Panc1 (cell line): ENCODE data around the gene RAB21. TPM values are rescaled to one million over a fixed set of nuclear protein-coding genes. Genes with fewer than 3 reads are reported as not detected.

Experiments used
- ATAC-seq: fragments of 200-7000 bp; cut with Tn5 transposase; 2 replicates; pipeline ENCODE4 v1.9.1; 2020; ENCODE audit warnings: mild to moderate bottlenecking, moderate library complexity
- BruUV-seq: library from RNA; stranded (reverse); fragments of 400-500 nt; replicated peaks from 2 replicates; lab custom pipeline; 2021; lab: Mats Ljungman, UMichigan
- CTCF ChIA-PET: fragments of 300-600 bp; sonication (Branson Sonifier 250); formaldehyde crosslinking; loops from one replicate; lab custom pipeline; 2022; ENCODE audit warnings: antibody characterized with exemption; lab: Charles Lee
- POLR2A ChIA-PET: fragments of 300-600 bp; sonication (Branson Sonifier 250); formaldehyde crosslinking; loops from one replicate; lab custom pipeline; 2022; ENCODE audit warnings: antibody characterized with exemption; lab: Charles Lee
- DNase-seq: peaks from one replicate; pipeline ENCODE4 v3.0.0-alpha.2; 2010; ENCODE audit warnings: low read depth, low spot score
- H3K27ac ChIP-seq: 2 replicates; pipeline ENCODE4 v1.5.1; 2011; ENCODE audit warnings: mild to moderate bottlenecking, low read length, inconsistent platforms
- H3K27me3 ChIP-seq: fragments of 200-500 bp; sonication (Bioruptor generic); 2 replicates; pipeline ENCODE4 v1.6.0; 2014; ENCODE audit warnings: low read length, inconsistent platforms; ENCODE audit not compliant: control insufficient read depth, insufficient read depth
- H3K36me3 ChIP-seq: fragments of 200-500 bp; sonication (Bioruptor generic); 2 replicates; pipeline ENCODE4 v1.5.1; 2014; ENCODE audit warnings: inconsistent platforms, mild to moderate bottlenecking, low read length, moderate library complexity; ENCODE audit not compliant: control insufficient read depth, insufficient read depth
- H3K4me1 ChIP-seq: 2 replicates; pipeline ENCODE4 v1.5.1; 2011; ENCODE audit warnings: inconsistent platforms, mild to moderate bottlenecking, low read length, moderate library complexity; ENCODE audit not compliant: control insufficient read depth, insufficient read depth
- H3K4me3 ChIP-seq, 2 experiments: 2 replicates each; pipeline ENCODE4 v1.5.1; 2011 to 2012; ENCODE audit warnings: low read depth in 2 of 2, low read length in 2 of 2, mild to moderate bottlenecking in 2 of 2, inconsistent platforms in 1 of 2, moderate library complexity in 1 of 2
- H3K9me3 ChIP-seq: fragments of 200-500 bp; sonication (Bioruptor generic); 2 replicates; pipeline ENCODE4 v1.5.1; 2014; ENCODE audit warnings: low read depth, mild to moderate bottlenecking, inconsistent platforms, low read length, moderate library complexity; ENCODE audit not compliant: control insufficient read depth, insufficient read depth
- POLR2AphosphoS5 ChIP-seq: IDR thresholded peaks from 2 replicates; pipeline ENCODE4 v1.6.1; 2012; ENCODE audit warnings: mild to moderate bottlenecking, low read depth, low read length, moderate library complexity
- SIN3A ChIP-seq: IDR thresholded peaks from 2 replicates; pipeline ENCODE4 v1.6.1; 2012; ENCODE audit warnings: low read depth, mild to moderate bottlenecking, low read length, moderate library complexity, borderline replicate concordance; ENCODE audit not compliant: insufficient read depth
- TCF7L2 ChIP-seq: IDR thresholded peaks from 2 replicates; pipeline ENCODE4 v1.6.1; 2011; ENCODE audit warnings: mild to moderate bottlenecking, low read depth, low read length, inconsistent platforms
- in situ Hi-C: cut with HindIII; loops from 2 replicates; pipeline ENCODE4 v1.10.0; 2016; ENCODE audit warnings: low sequenced_read_pairs, low pct_unique_long_range_greater_than_20kb
- intact Hi-C: fragments of 100-400 bp; cut with micrococcal nuclease; formaldehyde crosslinking; loops from one replicate; pipeline ENCODE4 v1.10.0; 2022; ENCODE audit not compliant: unreplicated experiment
- total RNA-seq: library from RNA; stranded (reverse); gene quantifications from one replicate; pipeline ENCODE4 v1.2.1, GENCODE V29; 2021; ENCODE audit not compliant: unreplicated experiment
- TF ChIP-seq, protein P1 (sequence below), 2 experiments: IDR thresholded peaks; 2 replicates each; pipeline ENCODE4 v1.6.1; 2011 to 2012; ENCODE audit warnings: low read depth in 2 of 2, control low read depth in 1 of 2, low read length in 1 of 2, mild to moderate bottlenecking in 1 of 2, moderate library complexity in 1 of 2; ENCODE audit not compliant: insufficient read depth in 1 of 2
- TF ChIP-seq, protein P2 (sequence below): fragments of 450-650 bp; IDR thresholded peaks from 2 replicates; pipeline ENCODE4 v1.5.1; 2017; ENCODE audit warnings: mild to moderate bottlenecking

RAB21 gene
- total RNA-seq, 1 experiment from 2014 or later = 57.2 TPM

DNA sequence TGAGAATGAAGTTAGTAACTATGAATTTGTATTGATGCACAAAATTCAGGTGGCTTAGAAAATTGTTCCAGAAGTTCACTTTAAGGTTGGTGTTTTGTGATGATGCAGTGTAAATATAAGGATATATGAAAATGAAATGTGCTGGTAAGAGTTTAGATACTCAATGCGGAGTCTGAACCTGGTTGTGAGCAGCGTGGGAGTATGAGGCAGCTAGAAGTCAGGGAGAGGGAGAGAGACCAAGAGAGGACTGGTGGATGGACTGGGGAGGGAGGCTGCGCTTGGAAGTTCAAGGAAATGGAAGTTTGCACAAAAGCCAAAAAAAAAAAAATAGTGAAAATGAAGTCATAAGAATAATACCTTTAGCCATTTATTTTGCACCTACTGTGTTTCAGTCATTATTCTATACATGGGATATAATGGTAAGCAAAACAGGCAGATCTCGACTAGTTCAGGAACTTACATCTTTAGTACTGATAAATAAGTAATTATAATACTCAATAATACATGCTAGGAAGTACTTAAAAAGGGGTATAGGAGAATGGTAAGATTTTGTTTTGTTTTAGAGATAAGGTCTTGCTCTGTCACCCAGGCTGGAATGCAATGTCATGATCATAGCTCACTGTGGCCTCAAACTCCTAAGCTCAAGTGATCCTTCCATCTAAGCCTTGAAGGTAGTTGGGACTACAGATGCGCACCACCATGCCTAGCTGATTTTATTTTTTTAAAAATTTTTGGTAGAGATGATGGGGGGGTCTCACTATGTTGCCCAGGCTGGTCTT lies 10.0 kb upstream of the RAB21 start:
- Histone ChIP-seq H3K4me3 (no peak overlapping the region), H3K9me3 (no peaks in the 10 kb centered on the region), H3K4me1 (no peaks in the 10 kb centered on the region), H3K36me3 (no peaks in the 10 kb centered on the region), H3K27me3 (peaks cover 4% of the 10 kb centered on the region), H3K27ac (no peak overlapping the region)
- TF ChIP-seq, protein P1, sequence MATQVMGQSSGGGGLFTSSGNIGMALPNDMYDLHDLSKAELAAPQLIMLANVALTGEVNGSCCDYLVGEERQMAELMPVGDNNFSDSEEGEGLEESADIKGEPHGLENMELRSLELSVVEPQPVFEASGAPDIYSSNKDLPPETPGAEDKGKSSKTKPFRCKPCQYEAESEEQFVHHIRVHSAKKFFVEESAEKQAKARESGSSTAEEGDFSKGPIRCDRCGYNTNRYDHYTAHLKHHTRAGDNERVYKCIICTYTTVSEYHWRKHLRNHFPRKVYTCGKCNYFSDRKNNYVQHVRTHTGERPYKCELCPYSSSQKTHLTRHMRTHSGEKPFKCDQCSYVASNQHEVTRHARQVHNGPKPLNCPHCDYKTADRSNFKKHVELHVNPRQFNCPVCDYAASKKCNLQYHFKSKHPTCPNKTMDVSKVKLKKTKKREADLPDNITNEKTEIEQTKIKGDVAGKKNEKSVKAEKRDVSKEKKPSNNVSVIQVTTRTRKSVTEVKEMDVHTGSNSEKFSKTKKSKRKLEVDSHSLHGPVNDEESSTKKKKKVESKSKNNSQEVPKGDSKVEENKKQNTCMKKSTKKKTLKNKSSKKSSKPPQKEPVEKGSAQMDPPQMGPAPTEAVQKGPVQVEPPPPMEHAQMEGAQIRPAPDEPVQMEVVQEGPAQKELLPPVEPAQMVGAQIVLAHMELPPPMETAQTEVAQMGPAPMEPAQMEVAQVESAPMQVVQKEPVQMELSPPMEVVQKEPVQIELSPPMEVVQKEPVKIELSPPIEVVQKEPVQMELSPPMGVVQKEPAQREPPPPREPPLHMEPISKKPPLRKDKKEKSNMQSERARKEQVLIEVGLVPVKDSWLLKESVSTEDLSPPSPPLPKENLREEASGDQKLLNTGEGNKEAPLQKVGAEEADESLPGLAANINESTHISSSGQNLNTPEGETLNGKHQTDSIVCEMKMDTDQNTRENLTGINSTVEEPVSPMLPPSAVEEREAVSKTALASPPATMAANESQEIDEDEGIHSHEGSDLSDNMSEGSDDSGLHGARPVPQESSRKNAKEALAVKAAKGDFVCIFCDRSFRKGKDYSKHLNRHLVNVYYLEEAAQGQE (IDR thresholded peaks at IDR 0.05; ENCODE audit: insufficient read depth in 1 of 2, low read depth in 2 of 2, low read length in 1 of 2) = no peak
- no peak for TF ChIP-seq TCF7L2
- TF ChIP-seq, protein P2, sequence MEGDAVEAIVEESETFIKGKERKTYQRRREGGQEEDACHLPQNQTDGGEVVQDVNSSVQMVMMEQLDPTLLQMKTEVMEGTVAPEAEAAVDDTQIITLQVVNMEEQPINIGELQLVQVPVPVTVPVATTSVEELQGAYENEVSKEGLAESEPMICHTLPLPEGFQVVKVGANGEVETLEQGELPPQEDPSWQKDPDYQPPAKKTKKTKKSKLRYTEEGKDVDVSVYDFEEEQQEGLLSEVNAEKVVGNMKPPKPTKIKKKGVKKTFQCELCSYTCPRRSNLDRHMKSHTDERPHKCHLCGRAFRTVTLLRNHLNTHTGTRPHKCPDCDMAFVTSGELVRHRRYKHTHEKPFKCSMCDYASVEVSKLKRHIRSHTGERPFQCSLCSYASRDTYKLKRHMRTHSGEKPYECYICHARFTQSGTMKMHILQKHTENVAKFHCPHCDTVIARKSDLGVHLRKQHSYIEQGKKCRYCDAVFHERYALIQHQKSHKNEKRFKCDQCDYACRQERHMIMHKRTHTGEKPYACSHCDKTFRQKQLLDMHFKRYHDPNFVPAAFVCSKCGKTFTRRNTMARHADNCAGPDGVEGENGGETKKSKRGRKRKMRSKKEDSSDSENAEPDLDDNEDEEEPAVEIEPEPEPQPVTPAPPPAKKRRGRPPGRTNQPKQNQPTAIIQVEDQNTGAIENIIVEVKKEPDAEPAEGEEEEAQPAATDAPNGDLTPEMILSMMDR = no peak
- TF ChIP-seq SIN3A = no peak
- no peak for TF ChIP-seq POLR2AphosphoS5
- intact Hi-C loops (loop anchor here (5.0 kb wide), 2 partner anchors 107 to 327 kb away; no protein-coding TSS in a partner anchor), in situ Hi-C loops (no loop called here)
- CTCF ChIA-PET = interaction anchor here (0.7 kb wide), 1 partner anchor 108 kb away, joined by 3 read pairs; no protein-coding TSS in a partner anchor
- POLR2A ChIA-PET = no interaction called here
- ATAC-seq (no peak), DNase-seq (no peak)
- no TSS peak for BruUV-seq

DNA sequence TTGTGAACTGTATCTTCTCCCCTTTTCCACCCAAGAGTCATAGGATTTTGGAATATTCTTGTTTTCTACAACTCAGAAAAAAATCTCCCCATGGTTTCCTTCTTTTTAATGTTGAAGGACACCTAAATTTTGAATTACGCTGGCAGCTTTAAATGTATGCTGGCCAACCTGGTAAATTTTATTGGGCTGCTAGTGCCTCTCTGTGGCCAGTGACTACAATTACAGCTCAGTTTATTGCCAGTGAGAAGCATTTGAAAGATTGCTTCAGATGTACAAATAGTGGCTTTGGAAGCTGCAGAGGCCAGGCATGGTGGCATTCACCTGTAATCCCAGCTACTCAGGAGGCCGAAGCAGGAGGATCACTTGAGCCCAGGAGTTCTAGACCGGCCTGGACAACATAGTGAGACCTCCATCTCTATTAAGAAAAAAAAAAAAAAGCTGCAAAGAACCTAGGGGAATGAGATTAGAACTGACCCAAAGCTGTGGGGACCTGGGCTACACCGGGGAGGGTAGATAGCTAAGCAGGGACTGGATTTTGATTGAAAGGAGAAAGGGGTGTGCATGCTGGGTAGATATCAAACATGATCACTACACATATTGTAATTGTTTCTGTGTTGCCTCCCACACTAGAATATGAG lies 7.6 kb upstream of the RAB21 start:
- BruUV-seq = no TSS peak
- Histone ChIP-seq H3K9me3 (no peaks in the 10 kb centered on the region), H3K27me3 (peaks cover 4% of the 10 kb centered on the region), H3K36me3 (no peaks in the 10 kb centered on the region), H3K4me3 (no peak overlapping the region), H3K4me1 (no peaks in the 10 kb centered on the region), H3K27ac (no peak overlapping the region)
- CTCF ChIA-PET = interaction anchor here (0.6 to 2.7 kb wide), 12 partner anchors 12 to 1014 kb away, joined by 3 to 13 read pairs (median 5); partner anchors contain the start of genes THAP2, TMEM19 and ZFC3H1
- intact Hi-C loops (loop anchor here (5.0 kb wide), 2 partner anchors 110 to 330 kb away; no protein-coding TSS in a partner anchor), in situ Hi-C loops (no loop called here)
- peak; percentile 94 for ATAC-seq
- POLR2A ChIA-PET = interaction anchor here (0.6 kb wide), 1 partner anchor 331 kb away, joined by 3 read pairs; no protein-coding TSS in a partner anchor
- DNase-seq = no peak
- TF ChIP-seq SIN3A = no peak
- TF ChIP-seq, protein P2 = peak; percentile 87
